HG03469 (cell line): ENCODE results near the gene HCFC2.

Experiments
- ATAC-seq: cut with Tn5 transposase; IDR thresholded peaks from one replicate; pipeline ENCODE4 v1.9.1; 2021; ENCODE audit warnings: mild to moderate bottlenecking, moderate library complexity, moderate number of reproducible peaks; ENCODE audit not compliant: unreplicated experiment

HCFC2 gene

DNA sequence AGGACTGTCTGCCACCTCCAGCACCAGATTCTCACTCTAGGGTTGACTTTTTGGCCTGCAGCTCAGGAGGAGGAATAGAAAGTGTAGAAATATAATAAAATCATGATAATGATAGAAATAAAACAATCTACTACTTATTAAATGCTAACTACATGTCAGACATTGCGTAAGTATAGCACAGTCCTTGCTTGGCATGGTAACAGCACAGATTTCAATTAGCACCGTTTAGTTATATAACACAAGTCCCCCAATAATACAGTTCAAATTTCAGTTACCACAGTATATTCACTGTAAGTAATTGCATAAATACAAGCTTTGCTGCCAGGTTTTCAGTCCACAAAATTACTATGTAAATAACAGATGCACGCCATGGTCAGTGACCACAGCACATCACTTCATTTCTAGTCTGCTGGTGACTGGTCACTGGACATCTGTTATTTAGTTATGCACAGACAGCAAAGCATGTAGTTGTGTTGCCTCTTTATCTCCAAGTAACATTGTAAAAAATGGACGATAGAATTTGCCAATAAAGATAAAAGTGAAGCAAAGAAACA, 7.8 kb upstream of the HCFC2 start:
- no peak for ATAC-seq

GRCh38 chr12:104057771-104058197, 6.5 kb upstream of the HCFC2 start:
- ATAC-seq = no peak

DNA sequence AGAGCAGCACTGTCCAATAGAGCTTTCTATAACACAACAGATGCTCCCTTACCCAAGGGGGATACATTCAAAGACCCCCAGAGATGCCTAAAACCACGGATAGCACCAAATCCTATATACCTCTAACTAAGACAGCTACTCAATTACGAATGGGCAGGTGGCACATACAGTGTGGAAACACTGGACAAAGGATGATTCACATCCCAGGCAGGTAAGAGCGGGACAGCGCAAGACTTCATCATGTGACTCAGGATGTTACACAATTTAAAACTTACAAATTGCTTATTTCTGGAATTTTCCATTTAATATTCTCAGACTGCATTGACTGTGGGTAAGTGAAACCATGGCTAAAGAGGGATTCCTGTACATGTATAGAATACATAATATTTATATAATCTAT, 5.5 kb upstream of the HCFC2 start:
- no peak for ATAC-seq

DNA sequence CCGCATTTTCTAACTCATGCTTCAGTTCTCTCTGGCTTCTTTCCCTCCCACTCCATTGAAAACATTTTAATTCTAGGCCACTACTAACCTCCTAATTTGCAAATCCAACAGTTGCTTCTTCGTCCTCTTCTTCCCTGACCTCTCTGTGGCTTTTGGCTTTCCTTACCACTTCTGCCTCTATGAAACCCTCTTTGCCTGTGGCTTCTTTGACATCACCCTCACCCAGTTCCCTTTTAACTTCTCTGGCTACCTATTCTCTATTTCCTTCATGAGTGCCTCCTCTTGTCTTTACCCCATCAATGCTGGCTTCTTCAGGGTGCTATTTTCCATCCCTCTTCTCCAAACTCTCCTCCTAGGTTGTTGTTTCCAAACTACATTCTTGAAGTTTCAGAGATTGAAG, 4.4 kb upstream of the HCFC2 start:
- no peak for ATAC-seq

DNA sequence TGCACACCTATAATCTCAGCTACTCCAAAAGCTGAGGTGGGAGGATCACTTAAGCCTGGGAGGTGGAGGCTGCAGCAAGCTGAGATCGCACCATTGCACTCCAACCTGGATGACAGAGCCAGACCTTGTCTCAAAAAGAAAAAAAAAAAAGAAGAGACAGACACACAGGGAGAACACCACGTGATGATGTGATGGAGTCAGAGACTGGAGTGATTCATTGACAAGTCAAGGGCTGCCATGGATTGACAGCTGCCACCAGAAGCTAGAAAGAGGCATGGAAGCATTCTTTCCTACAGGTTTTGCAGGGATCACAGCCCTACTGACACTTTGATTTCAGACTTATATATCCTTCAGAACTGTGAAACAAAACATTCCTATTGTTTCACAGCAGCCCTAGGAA, 3.5 kb upstream of the HCFC2 start:
- ATAC-seq = no peak

- ATAC-seq = peak; percentile 13
These were observed 660 bp upstream of the HCFC2 start for GRCh38 chr12:104063712-104064030.

GRCh38 chr12:104064842-104065427, 604 bp downstream of the HCFC2 start:
- no peak for ATAC-seq

DNA sequence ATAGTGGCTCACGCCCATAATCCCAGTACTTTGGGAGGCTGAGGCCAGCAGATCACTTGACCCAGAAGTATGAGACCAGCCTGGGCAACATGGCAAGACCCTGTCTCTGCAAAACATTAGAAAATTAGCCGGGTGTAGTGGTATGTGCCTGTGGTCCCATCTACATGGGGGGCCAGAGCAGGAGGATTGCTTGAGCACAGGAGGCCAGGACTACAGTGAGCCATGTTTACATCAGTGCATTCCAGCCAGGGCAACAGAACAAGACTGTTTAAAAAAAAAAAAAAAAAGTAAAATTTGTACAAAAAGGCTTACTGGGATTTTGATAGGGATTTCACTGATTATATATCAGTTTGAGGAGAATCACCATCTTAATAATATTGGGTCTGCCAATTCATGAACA, 7.8 kb downstream of the HCFC2 start:
- no peak for ATAC-seq

- ATAC-seq = no peak
These were observed 9.4 kb downstream of the HCFC2 start for GRCh38 chr12:104073699-104074098.

- no peak for ATAC-seq
These were observed 14.7 kb downstream of the HCFC2 start for GRCh38 chr12:104079024-104079423.

- no peak for ATAC-seq
These were observed 16.4 kb downstream of the HCFC2 start for GRCh38 chr12:104080764-104081163.

DNA sequence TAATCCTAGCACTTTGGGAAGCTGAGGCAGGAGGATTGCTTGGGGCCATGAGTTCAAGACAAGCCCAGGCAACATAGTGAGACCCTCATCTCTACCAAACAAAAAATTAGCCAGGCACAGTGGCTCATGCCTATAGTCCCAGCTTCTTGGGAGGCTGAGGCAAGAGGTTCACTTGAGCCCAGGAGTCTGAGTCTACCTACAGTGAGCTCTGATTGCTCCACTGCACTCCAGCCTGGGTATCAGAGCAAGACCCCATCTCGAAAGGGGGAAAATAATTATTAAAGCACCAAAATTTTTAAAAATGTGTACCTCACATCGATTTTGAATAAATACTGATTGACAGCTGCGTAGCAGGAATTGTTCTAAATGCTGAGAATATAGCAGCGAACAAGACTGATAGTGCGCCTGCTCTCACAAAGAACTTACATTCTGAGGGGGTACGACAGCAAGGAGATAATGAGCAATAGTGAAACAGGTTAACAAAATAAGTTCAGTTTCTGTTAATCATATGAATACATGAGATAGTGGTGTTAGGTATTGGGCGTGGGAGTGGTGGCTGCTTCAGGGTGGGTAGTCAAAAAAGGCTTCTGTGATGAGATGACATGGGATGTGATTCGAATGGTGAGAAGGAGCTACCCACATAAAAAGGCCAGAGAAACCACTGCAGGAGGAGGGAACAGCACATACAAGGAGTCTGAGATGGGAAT, 19.6 kb downstream of the HCFC2 start:
- ATAC-seq = peak; percentile 64

DNA sequence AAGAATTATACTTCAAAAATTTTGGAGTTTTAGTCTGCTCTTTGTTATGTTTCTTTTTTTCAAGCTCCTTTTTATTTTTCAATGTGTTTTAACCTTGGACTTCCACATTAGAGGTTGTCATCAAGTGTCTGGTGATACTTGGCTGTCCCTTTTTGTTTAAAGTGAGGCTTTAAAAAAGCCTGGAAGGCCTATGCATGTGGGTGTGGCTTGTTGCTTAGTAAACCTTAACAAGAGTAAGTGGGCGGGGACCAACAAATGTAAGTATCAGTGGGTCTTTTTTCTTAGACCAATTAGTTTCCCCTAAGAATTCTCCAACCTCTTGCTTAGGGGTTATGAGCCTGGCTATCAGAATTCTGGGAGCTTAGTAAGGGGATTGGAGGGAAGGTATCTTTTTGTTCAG, 26.4 kb downstream of the HCFC2 start:
- ATAC-seq = no peak

- no peak for ATAC-seq
These were observed 26.8 kb downstream of the HCFC2 start for GRCh38 chr12:104091136-104091535.

DNA sequence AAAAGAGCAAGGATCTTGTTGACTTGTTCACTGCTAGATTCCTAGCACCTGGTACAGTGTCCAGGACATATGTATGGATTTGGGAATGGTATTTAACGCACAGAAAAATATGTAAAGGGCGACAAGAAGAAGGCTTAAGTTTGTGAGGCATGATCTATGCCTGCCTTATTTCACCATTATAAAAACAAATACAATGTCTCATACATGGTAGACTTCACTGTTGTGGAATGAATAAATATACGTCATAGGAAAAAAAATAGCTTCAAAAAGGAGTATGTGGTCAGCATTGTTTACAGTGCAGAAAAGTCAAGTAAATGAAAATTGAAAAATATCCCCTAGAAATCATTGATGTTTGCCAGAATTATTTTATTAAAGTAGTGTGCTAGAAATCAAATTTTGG, 30.0 kb downstream of the HCFC2 start:
- no peak for ATAC-seq

GRCh38 chr12:104095289-104095688, 31.0 kb downstream of the HCFC2 start:
- no peak for ATAC-seq

DNA sequence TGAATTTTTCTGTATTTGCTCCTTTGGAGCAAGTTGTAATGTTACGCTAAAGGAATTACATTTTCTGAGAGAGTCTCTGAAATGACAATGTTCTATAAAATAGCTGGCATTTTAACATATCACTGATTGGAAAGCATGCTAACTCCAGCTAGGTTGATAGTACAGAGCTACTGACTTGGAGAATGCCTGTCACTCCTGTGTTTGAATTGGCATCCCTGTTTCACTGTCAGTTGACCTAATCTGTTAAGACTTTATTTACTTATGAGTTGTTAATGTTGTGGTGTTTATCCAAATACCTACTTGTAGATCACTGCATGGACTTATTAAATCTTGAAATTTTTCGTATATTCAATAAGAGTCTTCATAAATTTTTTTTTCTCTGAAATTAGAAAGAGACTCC, 33.6 kb downstream of the HCFC2 start:
- ATAC-seq = no peak

DNA sequence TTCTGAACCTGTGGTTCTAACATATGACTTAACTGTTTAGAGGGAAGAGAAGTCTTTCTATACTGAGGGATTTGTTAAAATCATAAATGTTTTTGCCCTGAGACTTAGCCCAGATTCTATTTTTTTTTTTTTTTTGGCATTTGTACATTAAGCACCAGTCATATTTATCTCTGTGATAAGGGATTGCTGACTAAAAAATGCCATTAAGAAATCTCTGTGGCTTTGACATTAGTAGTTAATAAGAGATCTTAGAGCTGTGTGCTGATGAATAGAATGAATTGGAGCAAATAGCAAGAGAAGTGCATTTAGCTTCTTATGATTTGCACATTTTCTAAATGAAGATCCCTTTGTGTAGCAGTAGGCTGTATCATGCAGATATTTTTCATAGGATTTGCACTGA, 41.1 kb downstream of the HCFC2 start:
- ATAC-seq = no peak

GRCh38 chr12:104106965-104107364, 42.6 kb downstream of the HCFC2 start:
- no peak for ATAC-seq

DNA sequence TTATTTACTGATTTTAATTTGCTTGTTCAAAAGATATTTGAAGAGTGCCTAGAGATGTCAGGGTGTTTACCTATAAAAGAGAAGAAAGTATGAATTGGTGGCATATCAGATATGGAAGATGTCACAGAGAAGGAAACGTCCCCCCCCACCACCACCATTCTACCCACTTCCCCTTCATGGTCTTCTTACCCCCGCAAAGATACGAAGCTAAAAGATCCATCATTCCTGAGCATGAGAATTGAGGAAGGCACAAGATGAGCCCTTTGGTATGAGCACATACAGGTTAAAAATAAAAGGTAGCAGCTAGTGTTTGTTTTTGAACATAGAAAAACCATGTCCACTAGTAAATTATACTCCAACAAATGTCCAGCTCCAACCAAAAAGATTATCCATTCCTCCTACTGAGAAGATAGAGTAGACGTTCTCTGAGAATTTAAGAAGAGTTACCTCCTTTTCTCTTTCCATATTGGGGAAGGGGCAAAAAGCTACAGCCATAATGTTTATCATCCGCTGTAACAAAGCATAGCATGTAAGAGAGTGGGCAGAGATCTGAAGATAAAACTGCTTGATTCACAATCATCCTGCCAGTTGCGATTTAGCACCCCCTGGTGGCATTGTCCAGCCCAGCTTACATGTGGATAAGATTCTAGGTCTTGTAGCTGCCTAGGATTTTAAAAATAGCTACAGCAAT, 44.6 kb downstream of the HCFC2 start:
- ATAC-seq = no peak

DNA sequence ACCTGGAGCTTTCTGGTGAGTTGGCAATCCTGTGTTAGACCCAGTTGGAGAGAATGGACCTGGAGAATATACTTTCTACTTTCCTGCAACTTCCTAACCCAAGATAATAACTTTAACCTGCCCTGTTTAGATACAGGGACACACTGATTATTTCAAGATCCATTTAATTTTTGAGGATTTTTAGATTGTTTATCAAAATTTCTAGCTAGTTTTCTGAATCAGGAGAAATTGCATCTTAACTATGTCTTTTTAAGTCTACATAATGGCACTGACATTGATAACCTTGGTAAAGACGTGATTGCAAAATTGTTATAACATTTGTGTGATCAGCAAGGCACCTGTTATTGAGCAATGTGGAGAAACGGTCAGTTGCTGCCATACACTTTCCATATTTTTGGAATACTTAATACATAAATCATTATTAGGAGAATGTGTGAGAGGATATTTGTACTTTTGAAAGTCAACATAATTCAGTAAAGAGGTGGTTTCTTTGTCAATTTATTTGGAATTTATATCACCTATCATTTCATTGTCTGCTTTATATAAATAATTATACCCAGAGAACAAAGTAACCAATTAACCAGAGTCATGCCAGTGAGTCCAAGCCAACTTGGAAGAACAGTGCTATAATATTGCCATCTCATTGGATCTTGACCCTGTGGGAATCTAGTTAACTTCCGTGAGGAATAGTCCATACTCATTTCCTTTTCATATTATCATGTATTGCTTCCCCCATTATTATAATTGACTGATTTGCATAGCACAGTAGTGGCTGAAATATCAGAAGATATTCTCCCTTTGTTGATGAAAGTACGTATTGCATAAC, 45.3 kb downstream of the HCFC2 start:
- no peak for ATAC-seq
